HG02973 (cell line): ENCODE measurements around the gene TSHZ1.
"Not testable (repeated sequence)": the region's sequence is repeated elsewhere in the genome, so short reads cannot be mapped to it uniquely, and the experiment has no call there.

ENCODE experiments used
- ATAC-seq: cut with Tn5 transposase; IDR thresholded peaks from one replicate; pipeline ENCODE4 v1.9.1; 2021; ENCODE audit warnings: moderate library complexity; ENCODE audit not compliant: unreplicated experiment

Gene TSHZ1

GRCh38 chr18:75290737-75291358 lies 80.3 kb downstream of the TSHZ1 start:
- no peak for ATAC-seq

GRCh38 chr18:75291460-75291859 lies 80.9 kb downstream of the TSHZ1 start:
- ATAC-seq: no peak

GRCh38 chr18:75293591-75293990 lies 83.0 kb downstream of the TSHZ1 start:
- ATAC-seq: no peak

- ATAC-seq: no peak
Observed at GRCh38 chr18:75297731-75298130, 87.1 kb downstream of the TSHZ1 start.

- no peak for ATAC-seq
Observed at GRCh38 chr18:75304678-75305557, 94.3 kb downstream of the TSHZ1 start.

GRCh38 chr18:75305984-75306383 lies 95.4 kb downstream of the TSHZ1 start:
- ATAC-seq: no peak

- no peak for ATAC-seq
Observed at GRCh38 chr18:75307530-75307929, 96.9 kb downstream of the TSHZ1 start.

- no peak for ATAC-seq
Observed at GRCh38 chr18:75309564-75309963, 99.0 kb downstream of the TSHZ1 start.

- no peak for ATAC-seq
Observed at GRCh38 chr18:75314117-75314516, 103.5 kb downstream of the TSHZ1 start.

GRCh38 chr18:75314606-75315005 lies 104.0 kb downstream of the TSHZ1 start:
- ATAC-seq: no peak

GRCh38 chr18:75316223-75316622 lies 105.6 kb downstream of the TSHZ1 start:
- ATAC-seq: no peak

GRCh38 chr18:75316826-75317225 lies 106.2 kb downstream of the TSHZ1 start:
- no peak for ATAC-seq

- no peak for ATAC-seq
Observed at GRCh38 chr18:75317300-75317699, 106.7 kb downstream of the TSHZ1 start.

GRCh38 chr18:75317703-75318102 lies 107.1 kb downstream of the TSHZ1 start:
- ATAC-seq: no peak

- ATAC-seq: no peak
Observed at GRCh38 chr18:75319905-75320304, 109.3 kb downstream of the TSHZ1 start.

- ATAC-seq: no peak
Observed at GRCh38 chr18:75320506-75320905, 109.9 kb downstream of the TSHZ1 start.

- ATAC-seq: no peak
Observed at GRCh38 chr18:75321431-75321830, 110.8 kb downstream of the TSHZ1 start.

- ATAC-seq: no peak
Observed at GRCh38 chr18:75322206-75322605, 111.6 kb downstream of the TSHZ1 start.

- ATAC-seq: no peak
Observed at GRCh38 chr18:75323821-75324585, 113.4 kb downstream of the TSHZ1 start.

- no peak for ATAC-seq
Observed at GRCh38 chr18:75324686-75325257, 114.2 kb downstream of the TSHZ1 start.

GRCh38 chr18:75329753-75330152 lies 119.2 kb downstream of the TSHZ1 start:
- not testable (repeated sequence) for ATAC-seq
